ENCODE measurements around the gene SGF29. TPM values are rescaled to one million over a fixed set of nuclear protein-coding genes. Genes with fewer than 3 reads are reported as not detected.

SGF29 gene
- total and polyA plus RNA-seq, 2 of the 8 experiments (the other 6 are each of a cell fraction or from before 2014, with no cell fraction given) = 3.1 to 22.7 TPM

DNA sequence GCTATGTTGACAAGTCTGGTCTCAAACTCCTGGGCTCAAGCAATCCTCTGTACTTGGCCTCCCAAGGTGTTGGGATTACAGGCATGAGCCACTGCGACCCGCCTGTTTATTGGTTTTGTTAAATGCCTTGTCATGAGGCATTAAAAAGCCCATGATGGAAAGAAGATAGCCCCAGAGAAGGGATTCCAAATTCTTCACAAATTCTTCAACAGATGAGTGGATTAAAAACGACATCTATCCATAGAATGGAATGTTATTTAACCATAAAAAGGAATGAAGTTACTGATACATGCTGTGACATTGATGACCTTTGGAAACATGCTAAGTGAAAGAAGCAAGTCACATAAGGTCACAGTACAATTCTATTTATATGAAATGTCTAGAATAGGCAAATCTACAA lies 4.7 kb downstream of the SGF29 start (continued):
- TF ChIP-seq, protein P1, sequence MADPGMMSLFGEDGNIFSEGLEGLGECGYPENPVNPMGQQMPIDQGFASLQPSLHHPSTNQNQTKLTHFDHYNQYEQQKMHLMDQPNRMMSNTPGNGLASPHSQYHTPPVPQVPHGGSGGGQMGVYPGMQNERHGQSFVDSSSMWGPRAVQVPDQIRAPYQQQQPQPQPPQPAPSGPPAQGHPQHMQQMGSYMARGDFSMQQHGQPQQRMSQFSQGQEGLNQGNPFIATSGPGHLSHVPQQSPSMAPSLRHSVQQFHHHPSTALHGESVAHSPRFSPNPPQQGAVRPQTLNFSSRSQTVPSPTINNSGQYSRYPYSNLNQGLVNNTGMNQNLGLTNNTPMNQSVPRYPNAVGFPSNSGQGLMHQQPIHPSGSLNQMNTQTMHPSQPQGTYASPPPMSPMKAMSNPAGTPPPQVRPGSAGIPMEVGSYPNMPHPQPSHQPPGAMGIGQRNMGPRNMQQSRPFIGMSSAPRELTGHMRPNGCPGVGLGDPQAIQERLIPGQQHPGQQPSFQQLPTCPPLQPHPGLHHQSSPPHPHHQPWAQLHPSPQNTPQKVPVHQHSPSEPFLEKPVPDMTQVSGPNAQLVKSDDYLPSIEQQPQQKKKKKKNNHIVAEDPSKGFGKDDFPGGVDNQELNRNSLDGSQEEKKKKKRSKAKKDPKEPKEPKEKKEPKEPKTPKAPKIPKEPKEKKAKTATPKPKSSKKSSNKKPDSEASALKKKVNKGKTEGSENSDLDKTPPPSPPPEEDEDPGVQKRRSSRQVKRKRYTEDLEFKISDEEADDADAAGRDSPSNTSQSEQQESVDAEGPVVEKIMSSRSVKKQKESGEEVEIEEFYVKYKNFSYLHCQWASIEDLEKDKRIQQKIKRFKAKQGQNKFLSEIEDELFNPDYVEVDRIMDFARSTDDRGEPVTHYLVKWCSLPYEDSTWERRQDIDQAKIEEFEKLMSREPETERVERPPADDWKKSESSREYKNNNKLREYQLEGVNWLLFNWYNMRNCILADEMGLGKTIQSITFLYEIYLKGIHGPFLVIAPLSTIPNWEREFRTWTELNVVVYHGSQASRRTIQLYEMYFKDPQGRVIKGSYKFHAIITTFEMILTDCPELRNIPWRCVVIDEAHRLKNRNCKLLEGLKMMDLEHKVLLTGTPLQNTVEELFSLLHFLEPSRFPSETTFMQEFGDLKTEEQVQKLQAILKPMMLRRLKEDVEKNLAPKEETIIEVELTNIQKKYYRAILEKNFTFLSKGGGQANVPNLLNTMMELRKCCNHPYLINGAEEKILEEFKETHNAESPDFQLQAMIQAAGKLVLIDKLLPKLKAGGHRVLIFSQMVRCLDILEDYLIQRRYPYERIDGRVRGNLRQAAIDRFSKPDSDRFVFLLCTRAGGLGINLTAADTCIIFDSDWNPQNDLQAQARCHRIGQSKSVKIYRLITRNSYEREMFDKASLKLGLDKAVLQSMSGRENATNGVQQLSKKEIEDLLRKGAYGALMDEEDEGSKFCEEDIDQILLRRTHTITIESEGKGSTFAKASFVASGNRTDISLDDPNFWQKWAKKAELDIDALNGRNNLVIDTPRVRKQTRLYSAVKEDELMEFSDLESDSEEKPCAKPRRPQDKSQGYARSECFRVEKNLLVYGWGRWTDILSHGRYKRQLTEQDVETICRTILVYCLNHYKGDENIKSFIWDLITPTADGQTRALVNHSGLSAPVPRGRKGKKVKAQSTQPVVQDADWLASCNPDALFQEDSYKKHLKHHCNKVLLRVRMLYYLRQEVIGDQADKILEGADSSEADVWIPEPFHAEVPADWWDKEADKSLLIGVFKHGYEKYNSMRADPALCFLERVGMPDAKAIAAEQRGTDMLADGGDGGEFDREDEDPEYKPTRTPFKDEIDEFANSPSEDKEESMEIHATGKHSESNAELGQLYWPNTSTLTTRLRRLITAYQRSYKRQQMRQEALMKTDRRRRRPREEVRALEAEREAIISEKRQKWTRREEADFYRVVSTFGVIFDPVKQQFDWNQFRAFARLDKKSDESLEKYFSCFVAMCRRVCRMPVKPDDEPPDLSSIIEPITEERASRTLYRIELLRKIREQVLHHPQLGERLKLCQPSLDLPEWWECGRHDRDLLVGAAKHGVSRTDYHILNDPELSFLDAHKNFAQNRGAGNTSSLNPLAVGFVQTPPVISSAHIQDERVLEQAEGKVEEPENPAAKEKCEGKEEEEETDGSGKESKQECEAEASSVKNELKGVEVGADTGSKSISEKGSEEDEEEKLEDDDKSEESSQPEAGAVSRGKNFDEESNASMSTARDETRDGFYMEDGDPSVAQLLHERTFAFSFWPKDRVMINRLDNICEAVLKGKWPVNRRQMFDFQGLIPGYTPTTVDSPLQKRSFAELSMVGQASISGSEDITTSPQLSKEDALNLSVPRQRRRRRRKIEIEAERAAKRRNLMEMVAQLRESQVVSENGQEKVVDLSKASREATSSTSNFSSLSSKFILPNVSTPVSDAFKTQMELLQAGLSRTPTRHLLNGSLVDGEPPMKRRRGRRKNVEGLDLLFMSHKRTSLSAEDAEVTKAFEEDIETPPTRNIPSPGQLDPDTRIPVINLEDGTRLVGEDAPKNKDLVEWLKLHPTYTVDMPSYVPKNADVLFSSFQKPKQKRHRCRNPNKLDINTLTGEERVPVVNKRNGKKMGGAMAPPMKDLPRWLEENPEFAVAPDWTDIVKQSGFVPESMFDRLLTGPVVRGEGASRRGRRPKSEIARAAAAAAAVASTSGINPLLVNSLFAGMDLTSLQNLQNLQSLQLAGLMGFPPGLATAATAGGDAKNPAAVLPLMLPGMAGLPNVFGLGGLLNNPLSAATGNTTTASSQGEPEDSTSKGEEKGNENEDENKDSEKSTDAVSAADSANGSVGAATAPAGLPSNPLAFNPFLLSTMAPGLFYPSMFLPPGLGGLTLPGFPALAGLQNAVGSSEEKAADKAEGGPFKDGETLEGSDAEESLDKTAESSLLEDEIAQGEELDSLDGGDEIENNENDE (IDR thresholded peaks at IDR 0.05; ENCODE audit: insufficient replicate concordance, low read length) = no peak
- no peak for TF ChIP-seq POLR2AphosphoS5 (IDR thresholded peaks at IDR 0.05; ENCODE audit: low read depth, low read length)
- TF ChIP-seq, protein P2, sequence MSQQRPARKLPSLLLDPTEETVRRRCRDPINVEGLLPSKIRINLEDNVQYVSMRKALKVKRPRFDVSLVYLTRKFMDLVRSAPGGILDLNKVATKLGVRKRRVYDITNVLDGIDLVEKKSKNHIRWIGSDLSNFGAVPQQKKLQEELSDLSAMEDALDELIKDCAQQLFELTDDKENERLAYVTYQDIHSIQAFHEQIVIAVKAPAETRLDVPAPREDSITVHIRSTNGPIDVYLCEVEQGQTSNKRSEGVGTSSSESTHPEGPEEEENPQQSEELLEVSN (IDR thresholded peaks at IDR 0.05) = no peak
- no peak for TF ChIP-seq SIX5 (IDR thresholded peaks at IDR 0.05; ENCODE audit: low read depth, low read length)
- TF ChIP-seq PHF8 (conservative IDR thresholded peaks at IDR 0.05; ENCODE audit: low read depth, low read length) = no peak
- TF ChIP-seq TCF12 (IDR thresholded peaks at IDR 0.05; ENCODE audit: low read depth, low read length) = no peak
- no peak for TF ChIP-seq SIRT6 (IDR thresholded peaks at IDR 0.05; ENCODE audit: low read length)
- TF ChIP-seq CTBP2 (IDR thresholded peaks at IDR 0.05; ENCODE audit: borderline replicate concordance, insufficient read depth, insufficient read length, low read length) = no peak
- TF ChIP-seq, protein P3, sequence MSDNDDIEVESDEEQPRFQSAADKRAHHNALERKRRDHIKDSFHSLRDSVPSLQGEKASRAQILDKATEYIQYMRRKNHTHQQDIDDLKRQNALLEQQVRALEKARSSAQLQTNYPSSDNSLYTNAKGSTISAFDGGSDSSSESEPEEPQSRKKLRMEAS (IDR thresholded peaks at IDR 0.05) = no peak
- no peak for TF ChIP-seq CBX5 (IDR thresholded peaks at IDR 0.05; ENCODE audit: low read depth, low read length)
- TF ChIP-seq GABPA (IDR thresholded peaks at IDR 0.05; ENCODE audit: borderline replicate concordance, insufficient read depth, low read length) = no peak

All from H1 (cell line).